Measurements from ENCODE around the gene TOMM20. TPM values are rescaled to one million over a fixed set of nuclear protein-coding genes. Genes with fewer than 3 reads are reported as not detected.
A peak's percentile ranks its signal among the peaks of the same experiment; 100 is the strongest.

TOMM20 gene
- total and polyA plus RNA-seq, 2 donors (not counting 1 experiment from before 2014, with no cell fraction given) = 85.5 to 111 TPM

DNA sequence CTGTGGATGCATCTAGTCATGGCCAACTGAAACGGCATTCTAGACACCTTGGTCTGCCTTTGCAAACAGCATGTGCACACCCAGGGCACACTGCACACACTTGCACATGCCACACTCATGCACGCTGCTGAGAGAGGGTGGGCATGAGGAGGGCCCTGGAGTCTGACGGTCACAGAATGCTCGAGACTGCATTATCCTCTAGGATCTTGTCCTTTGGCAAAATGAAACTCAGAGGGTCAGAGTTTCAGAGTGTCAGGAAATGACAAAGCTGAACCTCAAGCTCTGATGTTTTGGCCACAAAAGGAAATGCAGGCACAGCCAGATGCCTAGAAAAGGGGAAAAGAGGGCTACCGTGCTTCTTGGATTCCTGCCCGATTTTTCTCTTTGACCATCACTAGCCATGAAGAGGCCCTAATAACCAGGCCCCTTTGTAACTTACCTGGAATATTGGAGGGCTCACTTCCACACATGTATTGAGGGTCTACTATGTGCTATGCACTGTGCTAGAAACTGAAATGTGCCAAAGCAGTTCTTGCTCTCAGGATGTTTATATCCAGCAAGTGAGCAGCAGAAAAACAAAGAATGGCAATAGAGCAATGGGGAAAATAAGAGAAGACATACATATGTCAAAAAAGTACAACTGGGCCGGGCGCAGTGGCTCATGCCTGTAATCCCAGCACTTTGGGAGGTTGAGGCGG lies 65.4 kb downstream of the TOMM20 start:
- H3K79me2 ChIP-seq (ENCODE audit: control insufficient read depth, insufficient read depth, low read length) = no peaks in the 10 kb centered on the region
- no peak overlapping the region for H3K4me2 ChIP-seq (ENCODE audit: extremely low read depth, insufficient read depth, low read length)
- H3K27me3 ChIP-seq (ENCODE audit: control insufficient read depth, insufficient read depth, low read length) = no peaks in the 10 kb centered on the region
- H3K9ac ChIP-seq (ENCODE audit: insufficient read depth, low read length) = no peak overlapping the region
- no peak for DNase-seq (ENCODE audit: low read depth in 2 of 2)
- no peak overlapping the region for H3K27ac ChIP-seq (ENCODE audit: insufficient read depth, low read length)
- H4K20me1 ChIP-seq (ENCODE audit: control insufficient read depth, extremely low read depth, insufficient read depth, low read length) = no peaks in the 10 kb centered on the region
- H3K4me1 ChIP-seq (ENCODE audit: control insufficient read depth, extremely low read depth, insufficient read depth, low read length) = peaks cover 8% of the 10 kb centered on the region
- H2AFZ ChIP-seq (ENCODE audit: low read length) = no peak overlapping the region
- H3K36me3 ChIP-seq (ENCODE audit: control insufficient read depth, insufficient read depth, low read length) = no peaks in the 10 kb centered on the region
- H3K9me3 ChIP-seq (ENCODE audit: control insufficient read depth, insufficient read depth, low read depth, low read length) = no peaks in the 10 kb centered on the region
- H3K4me3 ChIP-seq (replicated peaks in 1 of 4; ENCODE audit: control extremely low read depth in 1 of 4, insufficient read depth in 1 of 4, low read depth in 3 of 4, low read length in 4 of 4) = no peak overlapping the region
- no peak for TF ChIP-seq CTCF (conservative IDR thresholded peaks at IDR 0.05 in 1 of 2, IDR thresholded peaks at IDR 0.05 in 1 of 2; ENCODE audit: low read depth in 1 of 2, low read length in 2 of 2)
- no peak for TF ChIP-seq EZH2 (IDR thresholded peaks at IDR 0.05; ENCODE audit: low read length, missing control alignments)

DNA sequence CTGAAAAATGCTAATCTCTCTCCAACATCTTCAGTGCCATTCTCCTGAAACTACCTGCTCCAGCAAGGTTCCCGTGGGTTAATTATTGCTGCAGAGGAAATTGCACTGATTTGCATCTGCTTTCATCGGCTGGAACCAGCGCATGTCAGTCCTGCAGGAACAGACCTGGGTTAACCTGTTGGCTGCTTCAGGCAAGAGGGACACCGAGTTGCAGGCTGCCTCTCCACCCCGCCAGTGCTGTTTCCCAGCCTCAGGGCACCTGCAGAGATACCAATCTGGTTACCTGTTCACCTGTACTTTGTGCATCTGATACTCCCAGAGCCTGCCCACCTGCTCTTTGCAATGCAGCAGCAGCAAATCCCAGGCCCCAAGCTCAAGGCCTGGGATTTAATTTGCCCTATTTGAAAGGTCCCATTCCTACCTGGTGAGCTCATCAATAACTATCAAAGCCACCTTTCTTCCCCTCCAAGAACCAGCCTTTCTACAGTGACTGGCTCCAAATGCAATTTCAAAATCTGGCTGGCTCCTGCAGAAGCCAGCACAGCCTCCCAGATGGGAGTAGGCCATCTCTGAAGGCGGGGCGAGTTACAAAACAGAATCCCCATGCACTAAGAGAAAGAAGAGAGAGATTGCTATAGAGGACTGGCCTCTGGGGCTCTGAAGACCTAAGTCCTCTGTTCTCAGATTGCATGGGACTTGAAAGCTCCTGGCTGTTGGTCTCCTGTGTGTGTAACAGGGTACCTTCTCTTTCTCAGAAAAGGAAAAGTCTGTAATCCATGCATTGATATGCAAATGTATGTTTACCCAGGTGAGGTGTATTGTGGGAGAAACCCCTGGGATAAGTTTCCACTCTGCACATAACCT lies 67.8 kb downstream of the TOMM20 start:
- H4K20me1 ChIP-seq (ENCODE audit: control insufficient read depth, extremely low read depth, insufficient read depth, low read length) = no peaks in the 10 kb centered on the region
- no peaks in the 10 kb centered on the region for H3K4me1 ChIP-seq (ENCODE audit: control insufficient read depth, extremely low read depth, insufficient read depth, low read length)
- H3K9me3 ChIP-seq (ENCODE audit: control insufficient read depth, insufficient read depth, low read depth, low read length) = no peaks in the 10 kb centered on the region
- no peak overlapping the region for H3K4me2 ChIP-seq (ENCODE audit: extremely low read depth, insufficient read depth, low read length)
- no peaks in the 10 kb centered on the region for H3K36me3 ChIP-seq (ENCODE audit: control insufficient read depth, insufficient read depth, low read length)
- no peaks in the 10 kb centered on the region for H3K79me2 ChIP-seq (ENCODE audit: control insufficient read depth, insufficient read depth, low read length)
- no peaks in the 10 kb centered on the region for H3K27me3 ChIP-seq (ENCODE audit: control insufficient read depth, insufficient read depth, low read length)
- H3K4me3 ChIP-seq (replicated peaks in 1 of 4; ENCODE audit: control extremely low read depth in 1 of 4, insufficient read depth in 1 of 4, low read depth in 3 of 4, low read length in 4 of 4) = no peak overlapping the region
- peak in 1 of 2 donors; percentile 32 for DNase-seq (ENCODE audit: low read depth in 2 of 2)
- H3K9ac ChIP-seq (ENCODE audit: insufficient read depth, low read length) = no peak overlapping the region
- H3K27ac ChIP-seq (ENCODE audit: insufficient read depth, low read length) = no peak overlapping the region
- H2AFZ ChIP-seq (ENCODE audit: low read length) = no peak overlapping the region
- TF ChIP-seq CTCF (conservative IDR thresholded peaks at IDR 0.05 in 1 of 2, IDR thresholded peaks at IDR 0.05 in 1 of 2; ENCODE audit: low read depth in 1 of 2, low read length in 2 of 2) = no peak
- TF ChIP-seq EZH2 (IDR thresholded peaks at IDR 0.05; ENCODE audit: low read length, missing control alignments) = no peak

Other genes starting within 250 kb of the TOMM20 start
- 64.1 and 66.3 TPM in 2 replicates for gene RBM34, start 32.4 kb upstream of the TOMM20 start, total RNA-seq
- 30.3 and 30.6 TPM in 2 replicates for gene RBM34, start 32.4 kb upstream of the TOMM20 start, polyA plus RNA-seq
- 40.6 and 42.4 TPM in 2 replicates for gene ARID4B, start 199.3 kb upstream of the TOMM20 start, total RNA-seq
- gene ARID4B, start 199.3 kb upstream of the TOMM20 start, polyA plus RNA-seq = 10.7 and 15.3 TPM in 2 replicates
- gene GGPS1, start 199.7 kb upstream of the TOMM20 start, total RNA-seq = 18.2 and 24.3 TPM in 2 replicates
- gene GGPS1, start 199.7 kb upstream of the TOMM20 start, polyA plus RNA-seq = 28.1 and 37.5 TPM in 2 replicates
- 18.2 and 31.4 TPM in 2 replicates for gene TBCE, start 238.6 kb upstream of the TOMM20 start, total RNA-seq
- 32.0 and 46.9 TPM in 2 replicates for gene TBCE, start 238.6 kb upstream of the TOMM20 start, polyA plus RNA-seq